H54 (cell line): Measurements from ENCODE around the gene MTO1.
"Not testable (repeated sequence)": the region's sequence is repeated elsewhere in the genome, so short reads cannot be mapped to it uniquely, and the experiment has no call there.

Source experiments
- DNase-seq: peaks from one replicate; pipeline ENCODE4 v3.0.0; 2011; ENCODE audit warnings: low spot score, mixed read lengths; ENCODE audit not compliant: insufficient read length
- FAIRE-seq: peaks from 3 replicates; lab custom pipeline; 2011; peaks lifted over from hg19 to GRCh38; lab: Jason Lieb, UNC
- POLR2A ChIP-seq: IDR thresholded peaks from 2 replicates; pipeline ENCODE4 v1.6.1; 2011; ENCODE audit warnings: low read depth, mild to moderate bottlenecking, low read length

The MTO1 gene

GRCh38 chr6:73461537-73462350 lies at the start of gene MTO1:
MTO1 (plus strand) TSS chr6:73461737; CDS start chr6:73461855, 118 bp downstream.
- FAIRE-seq: peak; percentile 36

GRCh38 chr6:73413102-73413501 lies 48.4 kb upstream of the MTO1 start:
- TF ChIP-seq POLR2A: no peak
- FAIRE-seq: no peak
- DNase-seq: no peak

More at GRCh38 chr6:73461537-73462350, at the start of gene MTO1:
- DNase-seq: peak; percentile 82
- TF ChIP-seq POLR2A: peak; percentile 55

- FAIRE-seq (peak; percentile 60), DNase-seq (no peak)
- no peak for TF ChIP-seq POLR2A
Observed at GRCh38 chr6:73418081-73418741, 43.3 kb upstream of the MTO1 start.

GRCh38 chr6:73421534-73421933 lies 40.0 kb upstream of the MTO1 start:
- FAIRE-seq: no peak
- DNase-seq: no peak
- TF ChIP-seq POLR2A: no peak

GRCh38 chr6:73435236-73435635 lies 26.3 kb upstream of the MTO1 start:
- TF ChIP-seq POLR2A: no peak
- FAIRE-seq (no peak), DNase-seq (no peak)

GRCh38 chr6:73443555-73443954 lies 18.0 kb upstream of the MTO1 start:
- no peak for TF ChIP-seq POLR2A
- no peak for DNase-seq
- FAIRE-seq: no peak

GRCh38 chr6:73451223-73452106 lies 10.1 kb upstream of the MTO1 start:
- no peak for FAIRE-seq
- DNase-seq: no peak
- no peak for TF ChIP-seq POLR2A

GRCh38 chr6:73452107-73452461 lies 9.5 kb upstream of the MTO1 start, which contains the start of gene CGAS:
CGAS (minus strand) TSS chr6:73452297; CDS start chr6:73452181, 116 bp downstream.
- no peak for FAIRE-seq
- TF ChIP-seq POLR2A: no peak

GRCh38 chr6:73455865-73456629 lies 5.5 kb upstream of the MTO1 start:
- TF ChIP-seq POLR2A: no peak
- FAIRE-seq (no peak), DNase-seq (no peak)

More at GRCh38 chr6:73452107-73452461, 9.5 kb upstream of the MTO1 start, which contains the start of gene CGAS:
- peak; percentile 13 for DNase-seq

- not testable (repeated sequence) for FAIRE-seq, DNase-seq
Observed at GRCh38 chr6:73459474-73459873, 2.1 kb upstream of the MTO1 start.

- no peak for FAIRE-seq
- DNase-seq: no peak
Observed at GRCh38 chr6:73460056-73460455, 1.5 kb upstream of the MTO1 start.

GRCh38 chr6:73471686-73472290 lies 10.3 kb downstream of the MTO1 start:
- FAIRE-seq (no peak), DNase-seq (no peak)
- TF ChIP-seq POLR2A: no peak

More at GRCh38 chr6:73460056-73460455, 1.5 kb upstream of the MTO1 start:
- no peak for TF ChIP-seq POLR2A
